Endometrial microvascular endothelial cells (primary cell): ENCODE results near the gene KCNIP3. TPM values are rescaled to one million over a fixed set of nuclear protein-coding genes. Genes with fewer than 3 reads are reported as not detected.

Experiments used
- in situ Hi-C: cut with HindIII; loops from 2 replicates; pipeline ENCODE4 v1.10.0; 2017; ENCODE audit warnings: low sequenced_read_pairs, low pct_unique_long_range_greater_than_20kb; ENCODE audit errors: inconsistent ontology term
- total RNA-seq: library from RNA; depleted of rRNA; stranded (reverse); fragments of >200 nt; gene quantifications from one replicate; pipeline ENCODE4 v1.2.3, GENCODE V29; 2015; ENCODE audit errors: inconsistent ontology term

KCNIP3 gene
- total RNA-seq, 1 donor from 2014 or later, result not detected

- in situ Hi-C loops, result no loop called here
Observed at GRCh38 chr2:95337829-95338228, 40.7 kb downstream of the KCNIP3 start.

GRCh38 chr2:95342556-95343320, 45.6 kb downstream of the KCNIP3 start:
- in situ Hi-C loops, result no loop called here

GRCh38 chr2:95343429-95344214, 46.5 kb downstream of the KCNIP3 start:
- in situ Hi-C loops, result no loop called here

GRCh38 chr2:95344215-95344583, 47.1 kb downstream of the KCNIP3 start:
- in situ Hi-C loops, result no loop called here

GRCh38 chr2:95344656-95345055, 47.5 kb downstream of the KCNIP3 start:
- in situ Hi-C loops, result no loop called here

GRCh38 chr2:95345081-95345562, 48.0 kb downstream of the KCNIP3 start:
- in situ Hi-C loops, result no loop called here

GRCh38 chr2:95345563-95346230, 48.5 kb downstream of the KCNIP3 start:
- in situ Hi-C loops, result no loop called here

GRCh38 chr2:95346231-95346737, 49.1 kb downstream of the KCNIP3 start:
- in situ Hi-C loops, result no loop called here

GRCh38 chr2:95346738-95347671, 49.9 kb downstream of the KCNIP3 start:
- in situ Hi-C loops, result no loop called here

GRCh38 chr2:95347681-95348608, 50.8 kb downstream of the KCNIP3 start:
- in situ Hi-C loops, result no loop called here

- in situ Hi-C loops, result no loop called here
Observed at GRCh38 chr2:95348609-95349567, 51.7 kb downstream of the KCNIP3 start.

GRCh38 chr2:95349568-95350322, 52.6 kb downstream of the KCNIP3 start:
- in situ Hi-C loops, result no loop called here

GRCh38 chr2:95350368-95350767, 53.2 kb downstream of the KCNIP3 start:
- in situ Hi-C loops, result no loop called here

- in situ Hi-C loops, result no loop called here
Observed at GRCh38 chr2:95350774-95351597, 53.8 kb downstream of the KCNIP3 start.

- in situ Hi-C loops, result no loop called here
Observed at GRCh38 chr2:95351598-95351915, 54.4 kb downstream of the KCNIP3 start.
